Measurements from ENCODE around the gene CREB3L1. TPM values are rescaled to one million over a fixed set of nuclear protein-coding genes. Genes with fewer than 3 reads are reported as not detected.
A peak's percentile ranks its signal among the peaks of the same experiment; 100 is the strongest.

Gene CREB3L1
- total RNA-seq, 6 donors from 2014 or later: 19.9 to 66.8 (median 38.7) TPM

DNA sequence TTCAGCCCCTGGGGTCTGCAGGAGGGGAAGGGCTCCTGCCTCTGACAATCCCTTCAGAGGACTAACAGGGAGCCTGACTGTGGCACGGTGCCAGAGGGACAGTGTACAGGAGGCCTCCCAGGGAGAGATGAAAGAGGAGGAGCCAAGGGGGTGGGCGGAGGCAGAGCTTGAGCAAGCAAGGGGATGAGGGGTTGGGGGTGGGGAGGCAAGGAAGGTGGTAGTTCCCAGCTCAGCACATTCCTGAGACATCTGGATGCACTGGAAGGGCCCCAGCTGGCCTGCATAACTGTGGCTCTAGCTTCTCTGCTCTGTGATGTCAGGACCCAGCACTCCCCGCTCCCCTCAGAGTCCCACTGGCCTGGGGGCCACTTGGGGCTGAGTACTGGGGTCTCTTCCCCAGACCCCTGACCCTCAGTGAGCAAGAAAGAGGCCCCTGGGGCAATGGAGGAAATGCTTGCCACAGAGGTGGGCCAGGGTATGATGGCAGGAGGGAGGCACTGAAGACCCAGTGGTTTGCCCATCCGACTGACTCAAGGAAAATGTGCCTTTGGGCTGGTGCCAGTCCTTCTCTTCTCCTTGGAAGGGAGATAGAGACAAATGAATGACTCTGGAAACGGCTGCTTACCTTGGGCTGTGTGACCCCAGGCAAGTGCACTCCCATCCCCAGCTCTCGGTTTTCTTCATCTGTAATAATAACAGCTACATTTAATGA lies 13.3 kb downstream of the CREB3L1 start:
- Histone ChIP-seq H3K27me3 (peaks cover 0 to 4% (median 0%) of the 10 kb centered on the region in 4 donors), H3K27ac (peak overlapping the region in 3 of 4 donors; percentile 13 to 46 (median 37)), H3K36me3 (no peaks in the 10 kb centered on the region), H3K4me1 (peaks cover 21 to 44% (median 34%) of the 10 kb centered on the region in 4 donors), H3K4me3 (no peak overlapping the region), H3K9me3 (no peaks in the 10 kb centered on the region)
- TF ChIP-seq EP300 (IDR thresholded peaks at IDR 0.05) (no peak), POLR2AphosphoS5 (IDR thresholded peaks at IDR 0.05) (no peak), POLR2A (IDR thresholded peaks at IDR 0.05) (no peak), CTCF (IDR thresholded peaks at IDR 0.05) (no peak)
- WGBS, 2 donors: 62 to 67% methylated on average over 6 of the region's 6 CpGs
- peak; percentile 20 to 71 for ATAC-seq (ENCODE audit: low FRiP score in 2 of 2)
- DNase-seq: peak in 1 of 2 donors; percentile 83

GRCh38 chr11:46291441-46292150 lies 14.1 kb downstream of the CREB3L1 start:
- 54 to 59% methylated on average over 10 of the region's 10 CpGs for WGBS, 2 donors
- DNase-seq (peak in 1 of 2 donors; percentile 77), ATAC-seq (ENCODE audit: low FRiP score in 2 of 2) (peak in 1 of 2 donors; percentile 23)
- Histone ChIP-seq H3K36me3 (no peaks in the 10 kb centered on the region), H3K27me3 (peaks cover 0 to 9% (median 0%) of the 10 kb centered on the region in 4 donors), H3K4me3 (no peak overlapping the region), H3K4me1 (peaks cover 30 to 50% (median 40%) of the 10 kb centered on the region in 4 donors), H3K27ac (peak overlapping the region in 3 of 4 donors; percentile 7 to 31 (median 21)), H3K9me3 (no peaks in the 10 kb centered on the region)
- TF ChIP-seq POLR2A (IDR thresholded peaks at IDR 0.05) (no peak), EP300 (IDR thresholded peaks at IDR 0.05) (no peak)

- ATAC-seq (ENCODE audit: low FRiP score in 2 of 2): no peak
- peak in 1 of 2 donors; percentile 77 for DNase-seq
- Histone ChIP-seq H3K36me3 (no peaks in the 10 kb centered on the region), H3K9me3 (no peaks in the 10 kb centered on the region), H3K4me1 (peaks cover 34 to 55% (median 45%) of the 10 kb centered on the region in 4 donors), H3K4me3 (no peak overlapping the region), H3K27ac (no peak overlapping the region), H3K27me3 (peaks cover 0 to 9% (median 0%) of the 10 kb centered on the region in 4 donors)
- TF ChIP-seq CTCF (IDR thresholded peaks at IDR 0.05): no peak
- 88 to 97% methylated on average over 5 to 13 of the region's 13 CpGs for WGBS, 2 donors
Measured at GRCh38 chr11:46293066-46293465, 15.6 kb downstream of the CREB3L1 start.

DNA sequence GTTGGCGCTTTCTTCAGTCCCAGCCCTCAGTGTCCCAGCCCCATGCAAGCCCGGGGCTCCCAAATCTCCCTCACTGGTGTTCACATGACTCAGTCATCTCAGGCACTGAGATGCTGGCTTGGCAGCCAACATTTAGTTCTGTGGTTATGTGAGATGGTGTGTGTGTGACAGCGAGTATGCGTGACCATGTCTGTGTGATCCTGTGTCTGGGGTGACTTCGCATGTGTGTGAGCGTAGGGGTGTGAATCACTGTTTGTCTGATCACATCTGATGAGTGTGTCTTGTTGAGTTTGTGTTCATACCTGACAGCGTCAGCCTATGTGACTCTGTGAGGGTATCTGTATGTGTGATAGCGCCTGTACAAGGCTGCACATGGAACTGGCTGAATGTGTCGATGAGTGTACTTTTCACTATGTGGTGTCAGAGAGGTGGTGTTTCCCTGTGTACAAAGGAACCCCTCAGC lies 16.2 kb downstream of the CREB3L1 start:
- Histone ChIP-seq H3K27ac (no peak overlapping the region), H3K27me3 (peaks cover 0 to 9% (median 0%) of the 10 kb centered on the region in 4 donors), H3K9me3 (no peaks in the 10 kb centered on the region), H3K4me3 (no peak overlapping the region), H3K36me3 (no peaks in the 10 kb centered on the region), H3K4me1 (peaks cover 34 to 55% (median 45%) of the 10 kb centered on the region in 4 donors)
- DNase-seq: no peak
- WGBS, 2 donors: 88 to 93% methylated on average over 9 of the region's 9 CpGs
- TF ChIP-seq CTCF (IDR thresholded peaks at IDR 0.05) (no peak), POLR2A (IDR thresholded peaks at IDR 0.05) (no peak), EP300 (IDR thresholded peaks at IDR 0.05) (no peak), POLR2AphosphoS5 (IDR thresholded peaks at IDR 0.05) (no peak)
- peak in 1 of 2 donors; percentile 1 for ATAC-seq (ENCODE audit: low FRiP score in 2 of 2)

Data from upper lobe of left lung (tissue), 6 donors.